Activated CD4-positive, alpha-beta T cell treated with anti-CD3 and anti-CD28 coated beads, Interleukin-2, amount 10 ng/mL, durations not matched to agents 7 days and 5 days (primary cell): ENCODE measurements around the gene CFLAR. TPM values are rescaled to one million over a fixed set of nuclear protein-coding genes. Genes with fewer than 3 reads are reported as not detected.

Source experiments
- CTCF ChIA-PET: fragments of 350-600 bp; sonication (Branson Sonifier 250); formaldehyde crosslinking; loops from one replicate; lab custom pipeline; 2021; ENCODE audit warnings: antibody characterized with exemption; lab: Charles Lee
- POLR2A ChIA-PET: fragments of 350-600 bp; sonication (Branson Sonifier 250); formaldehyde crosslinking; loops from one replicate; lab custom pipeline; 2021; ENCODE audit warnings: antibody characterized with exemption; lab: Charles Lee
- DNase-seq: peaks from one replicate; pipeline ENCODE4 v3.0.0-alpha.2; 2020
- H3K27ac Mint-ChIP-seq: one replicate; pipeline ENCODE4 v1.8.0; 2021; ENCODE audit warnings: mild to moderate bottlenecking, moderate library complexity, mixed read lengths
- H3K27me3 Mint-ChIP-seq: one replicate; pipeline ENCODE4 v1.8.0; 2021; ENCODE audit warnings: mixed read lengths
- H3K36me3 Mint-ChIP-seq: one replicate; pipeline ENCODE4 v1.8.0; 2021; ENCODE audit warnings: low read depth, mixed read lengths
- H3K4me1 Mint-ChIP-seq: one replicate; pipeline ENCODE4 v1.8.0; 2021; ENCODE audit warnings: mixed read lengths
- H3K4me3 Mint-ChIP-seq: one replicate; pipeline ENCODE4 v1.8.0; 2021; ENCODE audit warnings: mild to moderate bottlenecking, moderate library complexity, mixed read lengths
- H3K9me3 Mint-ChIP-seq: one replicate; pipeline ENCODE4 v1.8.0; 2021; ENCODE audit warnings: mixed read lengths
- total RNA-seq, 2 experiments: library from RNA; stranded (reverse); gene quantifications; one replicate each; pipeline ENCODE4 v1.2.3, GENCODE V29; 2021

CFLAR gene
- 100 to 1,000 TPM in 1 of 2 experiments, 10 to 100 TPM in 1; 98.4 to 106 TPM for total RNA-seq

DNA sequence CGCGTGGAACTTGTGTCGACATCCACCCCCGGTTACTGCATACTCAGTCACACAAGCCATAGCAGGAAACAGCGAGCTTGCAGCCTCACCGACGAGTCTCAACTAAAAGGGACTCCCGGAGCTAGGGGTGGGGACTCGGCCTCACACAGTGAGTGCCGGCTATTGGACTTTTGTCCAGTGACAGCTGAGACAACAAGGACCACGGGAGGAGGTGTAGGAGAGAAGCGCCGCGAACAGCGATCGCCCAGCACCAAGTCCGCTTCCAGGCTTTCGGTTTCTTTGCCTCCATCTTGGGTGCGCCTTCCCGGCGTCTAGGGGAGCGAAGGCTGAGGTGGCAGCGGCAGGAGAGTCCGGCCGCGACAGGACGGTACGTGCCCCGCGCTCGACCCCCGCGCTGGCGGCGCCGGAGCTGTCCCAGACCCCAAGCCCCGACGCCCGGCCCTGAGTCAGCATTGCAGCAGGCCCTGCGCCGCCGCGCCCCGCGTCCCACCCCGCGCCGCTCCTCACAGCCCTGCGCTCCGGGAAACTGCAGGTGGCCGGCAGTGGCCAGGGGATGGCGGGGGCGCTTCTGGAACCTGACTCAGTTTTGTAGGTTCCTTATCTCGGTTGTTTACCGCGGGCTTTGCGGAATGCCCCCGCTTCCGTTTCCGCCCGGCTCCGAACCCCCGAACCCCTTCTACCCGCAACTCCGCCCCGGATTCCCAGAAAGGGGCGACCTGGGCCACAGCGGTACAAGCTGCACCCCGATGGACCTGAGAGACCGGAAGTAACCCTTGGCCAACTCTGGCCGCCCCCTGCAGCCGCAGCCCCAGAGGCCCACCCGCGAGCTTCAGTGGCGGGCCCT is at the start of gene CFLAR:
Gene CFLAR (plus strand): TSS at position 50 of the 844 bp plus-strand sequence. CDS start 13,702 bp downstream, outside the sequence.
- Mint-ChIP-seq H3K27ac (peak within 1 kb of the TSS; percentile 97), H3K36me3 (peaks cover 29% of the 10 kb centered on the region), H3K9me3 (no peaks in the 10 kb centered on the region), H3K27me3 (no peaks in the 10 kb centered on the region), H3K4me3 (peak within 1 kb of the TSS; percentile 91), H3K4me1 (peaks cover 47% of the 10 kb centered on the region)
- ChIA-PET POLR2A (interaction anchor here (0.7 to 1.5 kb wide), 3 partner anchors 14 to 227 kb away, joined by 3 to 8 read pairs (median 3); partner anchors contain the start of genes NIF3L1 and PPIL3), CTCF (interaction anchor here (0.9 to 3.2 kb wide), 15 partner anchors 9 to 403 kb away, joined by 3 to 18 read pairs (median 4); partner anchors contain the start of genes NIF3L1 and PPIL3)
- DNase-seq, result peak; percentile 85

- ChIA-PET POLR2A (interaction anchor here (0.6 kb wide), 1 partner anchor 1567 kb away, joined by 4 read pairs; no protein-coding TSS in a partner anchor), CTCF (interaction anchor here (0.5 to 0.8 kb wide), 3 partner anchors 10 to 118 kb away, joined by 3 to 6 read pairs (median 3); no protein-coding TSS in a partner anchor)
- peaks cover 3% of the 10 kb centered on the region for H3K36me3 Mint-ChIP-seq
- H3K4me1 Mint-ChIP-seq, result peaks cover 49% of the 10 kb centered on the region
- H3K9me3 Mint-ChIP-seq, result no peaks in the 10 kb centered on the region
- H3K27ac Mint-ChIP-seq, result peak overlapping the region; percentile 96
- no peak for DNase-seq
- no peaks in the 10 kb centered on the region for H3K27me3 Mint-ChIP-seq
- H3K4me3 Mint-ChIP-seq, result peak overlapping the region; percentile 86
These were observed 45.0 kb upstream of the CFLAR start for GRCh38 chr2:201070948-201071478.

DNA sequence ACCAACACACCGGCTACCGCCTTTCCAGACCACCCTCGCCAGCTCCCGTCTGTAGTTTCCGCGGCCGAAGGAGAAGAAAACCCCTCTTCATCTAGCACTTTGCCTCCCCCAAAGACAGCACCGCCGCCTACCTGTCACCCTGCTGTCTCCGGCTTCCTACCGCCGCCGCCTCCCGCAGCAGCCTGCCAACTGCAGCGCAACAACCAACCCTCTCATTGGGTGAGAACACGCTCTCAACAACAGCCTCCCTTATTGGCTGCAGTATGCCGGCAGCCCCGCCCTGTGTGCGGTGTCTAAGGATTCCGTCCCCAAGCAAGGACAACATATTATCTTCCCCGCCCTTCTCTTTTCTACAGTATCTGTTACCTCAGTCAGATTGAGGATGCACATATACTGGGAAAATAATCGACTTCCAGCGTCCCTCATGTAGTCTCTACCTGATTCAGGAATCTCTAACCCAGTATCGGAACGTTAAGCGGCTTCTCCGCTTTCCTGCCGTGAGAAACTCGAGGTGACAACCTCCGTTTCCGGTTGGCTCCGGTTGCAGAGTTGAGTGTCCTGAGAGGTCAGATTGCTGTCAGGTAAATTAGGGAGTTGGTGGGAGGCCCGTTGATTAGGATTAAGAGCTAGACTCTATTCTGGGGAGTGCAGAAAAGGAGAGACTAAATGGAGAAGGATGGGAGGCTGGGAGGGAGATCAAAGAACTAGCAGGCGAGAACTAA is 44.3 kb upstream of the CFLAR start, which contains the start of the genes HYCC2 and NDUFB3:
Gene HYCC2 (minus strand): TSS at position 193 of the 722 bp plus-strand sequence. CDS start 47,662 bp downstream, outside the sequence.
Gene NDUFB3 (plus strand): TSS at position 523 of the 722 bp plus-strand sequence. CDS start 6,882 bp downstream, outside the sequence.
- POLR2A ChIA-PET, result interaction anchor here (0.5 kb wide), 1 partner anchor 59 kb away, joined by 6 read pairs; no protein-coding TSS in a partner anchor

DNA sequence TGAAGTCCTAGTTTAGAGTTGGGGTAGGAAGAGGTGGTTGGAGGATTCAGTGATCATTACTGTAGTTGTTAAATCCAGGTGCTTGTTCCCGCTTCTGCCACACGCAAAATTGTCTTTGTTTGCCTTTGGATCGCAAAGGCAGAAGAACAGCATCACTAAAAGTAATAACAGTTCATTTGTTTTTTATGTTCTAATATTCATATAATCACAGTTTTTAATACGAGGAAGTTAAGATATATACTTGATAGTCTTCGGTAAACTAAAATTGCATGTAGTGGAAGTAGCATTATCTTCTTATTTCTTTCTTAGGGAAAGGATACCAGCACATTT is 43.8 kb upstream of the CFLAR start:
- Mint-ChIP-seq H3K4me3 (peak overlapping the region; percentile 86), H3K27me3 (no peaks in the 10 kb centered on the region), H3K27ac (peak overlapping the region; percentile 96), H3K36me3 (no peaks in the 10 kb centered on the region), H3K4me1 (peaks cover 47% of the 10 kb centered on the region), H3K9me3 (no peaks in the 10 kb centered on the region)
- ChIA-PET CTCF (no interaction called here), POLR2A (interaction anchor here (0.5 kb wide), 1 partner anchor 59 kb away, joined by 6 read pairs; no protein-coding TSS in a partner anchor)
- no peak for DNase-seq

More for the DNA sequence above, 44.3 kb upstream of the CFLAR start, which contains the start of the genes HYCC2 and NDUFB3:
- Mint-ChIP-seq H3K4me1 (peaks cover 52% of the 10 kb centered on the region), H3K4me3 (peak within 1 kb of the TSS; percentile 86), H3K36me3 (peaks cover 1% of the 10 kb centered on the region), H3K9me3 (no peaks in the 10 kb centered on the region), H3K27me3 (no peaks in the 10 kb centered on the region), H3K27ac (peak within 1 kb of the TSS; percentile 96)
- peak; percentile 94 for DNase-seq
- CTCF ChIA-PET, result no interaction called here

DNA sequence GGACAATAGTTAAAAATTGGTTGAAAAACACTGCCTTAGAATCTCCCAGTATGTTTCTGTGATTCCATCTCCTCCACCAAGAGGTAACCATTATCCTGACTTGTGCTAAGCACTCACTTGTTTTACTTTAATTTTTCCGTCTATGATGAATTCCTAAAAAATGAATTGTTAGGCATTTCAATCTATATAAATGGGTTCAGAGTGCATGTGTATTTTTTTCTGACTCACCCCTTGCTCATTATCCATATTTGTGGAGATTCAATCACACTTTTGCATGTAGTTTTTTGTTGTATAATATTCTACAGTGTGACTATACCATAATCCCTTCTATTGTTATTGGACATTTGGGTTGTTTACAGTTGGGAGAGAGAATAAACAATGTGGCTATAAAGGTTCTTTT is 42.9 kb upstream of the CFLAR start:
- Mint-ChIP-seq H3K27ac (peak overlapping the region; percentile 54), H3K27me3 (no peaks in the 10 kb centered on the region), H3K36me3 (no peaks in the 10 kb centered on the region), H3K9me3 (no peaks in the 10 kb centered on the region), H3K4me3 (peak overlapping the region; percentile 49), H3K4me1 (peaks cover 45% of the 10 kb centered on the region)
- no peak for DNase-seq
- CTCF ChIA-PET, result no interaction called here
- POLR2A ChIA-PET, result no interaction called here

DNA sequence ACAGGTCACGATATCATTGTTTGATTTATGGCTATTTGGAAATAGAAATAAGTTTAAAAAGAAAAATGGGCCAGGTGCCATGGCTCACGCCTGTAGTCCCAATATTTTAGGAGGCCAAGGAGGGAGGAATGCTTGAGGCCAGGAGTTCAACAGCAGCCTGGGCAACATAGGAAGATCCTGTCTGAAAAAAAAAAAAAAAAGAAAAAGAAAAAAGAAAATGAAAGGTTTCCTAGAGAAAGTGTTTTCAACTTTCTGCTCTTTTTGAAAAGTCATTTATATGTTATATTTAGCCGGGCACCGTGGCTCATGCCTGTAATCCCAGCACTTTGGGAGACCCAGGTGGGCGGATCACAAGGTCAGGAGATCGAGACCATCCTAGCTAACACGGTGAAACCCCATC is 41.0 kb upstream of the CFLAR start:
- POLR2A ChIA-PET, result interaction anchor here (0.7 kb wide), 1 partner anchor 76 kb away, joined by 3 read pairs; no protein-coding TSS in a partner anchor
- CTCF ChIA-PET, result interaction anchor here (1.0 kb wide), 1 partner anchor 34 kb away, joined by 3 read pairs; no protein-coding TSS in a partner anchor
- H3K36me3 Mint-ChIP-seq, result peaks cover 3% of the 10 kb centered on the region
- H3K27ac Mint-ChIP-seq, result no peak overlapping the region
- H3K9me3 Mint-ChIP-seq, result no peaks in the 10 kb centered on the region
- no peak for DNase-seq
- peaks cover 33% of the 10 kb centered on the region for H3K4me1 Mint-ChIP-seq
- H3K4me3 Mint-ChIP-seq, result no peak overlapping the region
- no peaks in the 10 kb centered on the region for H3K27me3 Mint-ChIP-seq

DNA sequence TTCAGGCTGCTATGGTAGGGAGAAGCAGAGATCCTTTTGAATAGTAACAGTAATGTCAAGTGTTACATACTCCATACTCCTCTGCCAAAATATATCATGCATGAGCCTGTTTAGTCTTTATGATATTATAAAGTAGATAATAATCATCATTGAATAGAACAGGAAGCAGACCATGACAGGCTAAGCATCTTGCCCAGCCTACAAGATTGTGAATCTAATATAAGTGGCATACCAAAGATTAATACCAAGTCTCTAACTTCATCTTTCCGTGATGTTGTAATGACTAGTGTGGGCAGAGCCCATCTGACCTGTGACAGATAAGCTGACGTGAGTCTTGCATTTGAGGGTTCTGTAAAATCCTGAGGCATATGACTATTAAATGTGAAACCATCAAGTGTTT is 31.1 kb upstream of the CFLAR start:
- Mint-ChIP-seq H3K27me3 (no peaks in the 10 kb centered on the region), H3K36me3 (peaks cover 39% of the 10 kb centered on the region), H3K27ac (no peak overlapping the region), H3K4me1 (peaks cover 3% of the 10 kb centered on the region), H3K9me3 (no peaks in the 10 kb centered on the region), H3K4me3 (no peak overlapping the region)
- no peak for DNase-seq
- POLR2A ChIA-PET, result no interaction called here
- CTCF ChIA-PET, result interaction anchor here (1.1 kb wide), 1 partner anchor 122 kb away, joined by 4 read pairs; the partner anchor contains the start of gene ORC2

- Mint-ChIP-seq H3K4me1 (peaks cover 2% of the 10 kb centered on the region), H3K27ac (peak overlapping the region; percentile 19), H3K36me3 (peaks cover 19% of the 10 kb centered on the region), H3K4me3 (no peak overlapping the region), H3K27me3 (no peaks in the 10 kb centered on the region), H3K9me3 (no peaks in the 10 kb centered on the region)
- no peak for DNase-seq
- ChIA-PET POLR2A (interaction anchor here (0.6 kb wide), 1 partner anchor 10 kb away, joined by 4 read pairs; no protein-coding TSS in a partner anchor), CTCF (interaction anchor here (0.6 to 0.9 kb wide), 4 partner anchors 12 to 127 kb away, joined by 3 read pairs; partner anchors contain the start of gene ORC2)
These were observed 25.4 kb upstream of the CFLAR start for GRCh38 chr2:201090574-201090973.

GRCh38 chr2:201093573-201093972 is 22.4 kb upstream of the CFLAR start:
- peaks cover 6% of the 10 kb centered on the region for H3K36me3 Mint-ChIP-seq
- ChIA-PET CTCF (interaction anchor here (1.1 to 1.6 kb wide), 2 partner anchors 8 to 21 kb away, joined by 3 to 4 read pairs; no protein-coding TSS in a partner anchor), POLR2A (no interaction called here)
- H3K4me3 Mint-ChIP-seq, result no peak overlapping the region
- no peak overlapping the region for H3K27ac Mint-ChIP-seq
- no peaks in the 10 kb centered on the region for H3K9me3 Mint-ChIP-seq
- DNase-seq, result no peak
- H3K4me1 Mint-ChIP-seq, result peaks cover 4% of the 10 kb centered on the region
- H3K27me3 Mint-ChIP-seq, result no peaks in the 10 kb centered on the region

- Mint-ChIP-seq H3K4me1 (peaks cover 2% of the 10 kb centered on the region), H3K27me3 (no peaks in the 10 kb centered on the region), H3K27ac (peak overlapping the region; percentile 44), H3K36me3 (no peaks in the 10 kb centered on the region), H3K9me3 (no peaks in the 10 kb centered on the region), H3K4me3 (no peak overlapping the region)
- ChIA-PET CTCF (interaction anchor here (0.6 to 1.4 kb wide), 4 partner anchors 8 to 137 kb away, joined by 3 to 4 read pairs (median 4); partner anchors contain the start of gene ORC2), POLR2A (interaction anchor here (0.6 kb wide), 1 partner anchor 10 kb away, joined by 4 read pairs; no protein-coding TSS in a partner anchor)
- no peak for DNase-seq
These were observed 15.5 kb upstream of the CFLAR start for GRCh38 chr2:201100497-201100896.

GRCh38 chr2:201105759-201106158 is 10.2 kb upstream of the CFLAR start:
- Mint-ChIP-seq H3K36me3 (no peaks in the 10 kb centered on the region), H3K27me3 (peaks cover 3% of the 10 kb centered on the region), H3K27ac (no peak overlapping the region), H3K9me3 (no peaks in the 10 kb centered on the region), H3K4me3 (no peak overlapping the region), H3K4me1 (no peaks in the 10 kb centered on the region)
- no peak for DNase-seq
- POLR2A ChIA-PET, result no interaction called here
- CTCF ChIA-PET, result interaction anchor here (1.1 kb wide), 1 partner anchor 10 kb away, joined by 7 read pairs; the partner anchor contains the start of gene CFLAR
